DOHH2 (cell line): ENCODE results near the gene ASPN.
"Not testable (repeated sequence)": the region's sequence is repeated elsewhere in the genome, so short reads cannot be mapped to it uniquely, and the experiment has no call there.

Source experiments
- H3F3A ChIP-seq: fragments of 200-600 bp; sonication (generic), shearing (Covaris generic); 2 replicates; pipeline ENCODE4 v1.6.0; 2016; ENCODE audit warnings: antibody characterized with exemption, mild to moderate bottlenecking; ENCODE audit not compliant: control insufficient read depth, insufficient read depth
- H3K27ac ChIP-seq: fragments of 200-600 bp; sonication (generic); 2 replicates; pipeline ENCODE4 v1.5.1; 2014; ENCODE audit warnings: low read depth, mild to moderate bottlenecking, low read length, moderate library complexity
- H3K27me3 ChIP-seq: fragments of 200-600 bp; sonication (generic); 2 replicates; pipeline ENCODE4 v1.6.1; 2014; ENCODE audit warnings: mild to moderate bottlenecking, low read length, mixed read lengths; ENCODE audit not compliant: control insufficient read depth
- H3K36me3 ChIP-seq: fragments of 200-600 bp; sonication (generic); 2 replicates; pipeline ENCODE4 v1.6.1; 2014; ENCODE audit warnings: mild to moderate bottlenecking, low read length, moderate library complexity, mixed read lengths; ENCODE audit not compliant: control insufficient read depth
- H3K4me1 ChIP-seq: fragments of 200-600 bp; sonication (generic); 2 replicates; pipeline ENCODE4 v1.6.1; 2014; ENCODE audit warnings: mild to moderate bottlenecking, low read length, mixed read lengths; ENCODE audit not compliant: control insufficient read depth
- H3K4me2 ChIP-seq: fragments of 200-600 bp; sonication (generic); 2 replicates; pipeline ENCODE4 v1.6.0; 2014; ENCODE audit warnings: mild to moderate bottlenecking, low read length, moderate library complexity
- H3K4me3 ChIP-seq: fragments of 200-600 bp; sonication (generic); 2 replicates; pipeline ENCODE4 v1.5.1; 2014; ENCODE audit warnings: mild to moderate bottlenecking, low read length, mixed read lengths
- H3K79me2 ChIP-seq: fragments of 200-600 bp; sonication (generic); 2 replicates; pipeline ENCODE4 v1.6.1; 2014; ENCODE audit warnings: mild to moderate bottlenecking, low read length, mixed read lengths; ENCODE audit not compliant: control insufficient read depth
- H3K9me2 ChIP-seq: fragments of 200-600 bp; sonication (generic); replicated peaks from 2 replicates; pipeline ENCODE4 v1.6.1; 2014; ENCODE audit warnings: mild to moderate bottlenecking, low read length, mixed read lengths; ENCODE audit not compliant: control insufficient read depth
- H3K9me3 ChIP-seq: fragments of 200-600 bp; sonication (generic); 2 replicates; pipeline ENCODE4 v1.6.1; 2014; ENCODE audit warnings: antibody characterized with exemption, low read length, mixed read lengths; ENCODE audit not compliant: control insufficient read depth, insufficient read depth
- H4K20me1 ChIP-seq: fragments of 200-600 bp; sonication (generic); 2 replicates; pipeline ENCODE4 v1.6.0; 2014; ENCODE audit warnings: low read depth, mild to moderate bottlenecking, antibody characterized with exemption, low read length, moderate library complexity; ENCODE audit not compliant: control insufficient read depth, insufficient read depth
- EZH2phosphoT487 ChIP-seq: fragments of 200-600 bp; sonication (generic); IDR thresholded peaks from 2 replicates; pipeline ENCODE4 v1.6.1; 2017; ENCODE audit warnings: borderline replicate concordance, mild to moderate bottlenecking, antibody characterized with exemption, low read length, moderate library complexity, mixed read lengths
- TF ChIP-seq, protein P1 (sequence below): fragments of 200-600 bp; sonication (generic); IDR thresholded peaks from one replicate; pipeline ENCODE4 v1.5.1; 2014; ENCODE audit warnings: antibody characterized with exemption, mild to moderate bottlenecking, low read depth, low read length; ENCODE audit not compliant: poor library complexity, severe bottlenecking

ASPN gene

DNA sequence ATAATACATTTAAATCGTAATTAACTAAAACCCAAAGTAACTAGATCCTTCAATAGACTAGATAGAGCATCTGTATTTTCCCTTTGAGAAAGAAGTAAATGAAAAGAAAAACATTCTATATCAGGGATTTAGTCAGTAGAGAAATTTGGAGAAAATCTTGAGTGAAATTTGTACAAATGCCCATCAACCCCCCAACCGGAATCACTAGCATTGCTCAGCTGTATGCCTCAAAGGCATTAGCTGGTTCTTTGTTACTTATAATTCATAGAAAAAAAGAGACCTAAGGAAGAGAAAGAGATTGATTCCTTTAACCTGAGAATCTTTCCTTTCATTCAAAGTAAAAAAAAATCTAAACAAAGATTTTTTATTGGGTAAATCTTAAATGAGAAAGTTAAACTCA, 58.7 kb downstream of the ASPN start:
- H3K9me2 ChIP-seq = no peaks in the 10 kb centered on the region
- no peak overlapping the region for H3K4me2 ChIP-seq
- H3K4me3 ChIP-seq = no peak overlapping the region
- H3F3A ChIP-seq = no peaks in the 10 kb centered on the region
- no peaks in the 10 kb centered on the region for H3K4me1 ChIP-seq
- H3K79me2 ChIP-seq = no peaks in the 10 kb centered on the region
- no peaks in the 10 kb centered on the region for H3K9me3 ChIP-seq
- no peak overlapping the region for H3K27ac ChIP-seq
- TF ChIP-seq EZH2phosphoT487 = no peak
- TF ChIP-seq, protein P1, sequence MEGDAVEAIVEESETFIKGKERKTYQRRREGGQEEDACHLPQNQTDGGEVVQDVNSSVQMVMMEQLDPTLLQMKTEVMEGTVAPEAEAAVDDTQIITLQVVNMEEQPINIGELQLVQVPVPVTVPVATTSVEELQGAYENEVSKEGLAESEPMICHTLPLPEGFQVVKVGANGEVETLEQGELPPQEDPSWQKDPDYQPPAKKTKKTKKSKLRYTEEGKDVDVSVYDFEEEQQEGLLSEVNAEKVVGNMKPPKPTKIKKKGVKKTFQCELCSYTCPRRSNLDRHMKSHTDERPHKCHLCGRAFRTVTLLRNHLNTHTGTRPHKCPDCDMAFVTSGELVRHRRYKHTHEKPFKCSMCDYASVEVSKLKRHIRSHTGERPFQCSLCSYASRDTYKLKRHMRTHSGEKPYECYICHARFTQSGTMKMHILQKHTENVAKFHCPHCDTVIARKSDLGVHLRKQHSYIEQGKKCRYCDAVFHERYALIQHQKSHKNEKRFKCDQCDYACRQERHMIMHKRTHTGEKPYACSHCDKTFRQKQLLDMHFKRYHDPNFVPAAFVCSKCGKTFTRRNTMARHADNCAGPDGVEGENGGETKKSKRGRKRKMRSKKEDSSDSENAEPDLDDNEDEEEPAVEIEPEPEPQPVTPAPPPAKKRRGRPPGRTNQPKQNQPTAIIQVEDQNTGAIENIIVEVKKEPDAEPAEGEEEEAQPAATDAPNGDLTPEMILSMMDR = no peak
- no peaks in the 10 kb centered on the region for H4K20me1 ChIP-seq
- H3K36me3 ChIP-seq = no peaks in the 10 kb centered on the region
- no peaks in the 10 kb centered on the region for H3K27me3 ChIP-seq

DNA sequence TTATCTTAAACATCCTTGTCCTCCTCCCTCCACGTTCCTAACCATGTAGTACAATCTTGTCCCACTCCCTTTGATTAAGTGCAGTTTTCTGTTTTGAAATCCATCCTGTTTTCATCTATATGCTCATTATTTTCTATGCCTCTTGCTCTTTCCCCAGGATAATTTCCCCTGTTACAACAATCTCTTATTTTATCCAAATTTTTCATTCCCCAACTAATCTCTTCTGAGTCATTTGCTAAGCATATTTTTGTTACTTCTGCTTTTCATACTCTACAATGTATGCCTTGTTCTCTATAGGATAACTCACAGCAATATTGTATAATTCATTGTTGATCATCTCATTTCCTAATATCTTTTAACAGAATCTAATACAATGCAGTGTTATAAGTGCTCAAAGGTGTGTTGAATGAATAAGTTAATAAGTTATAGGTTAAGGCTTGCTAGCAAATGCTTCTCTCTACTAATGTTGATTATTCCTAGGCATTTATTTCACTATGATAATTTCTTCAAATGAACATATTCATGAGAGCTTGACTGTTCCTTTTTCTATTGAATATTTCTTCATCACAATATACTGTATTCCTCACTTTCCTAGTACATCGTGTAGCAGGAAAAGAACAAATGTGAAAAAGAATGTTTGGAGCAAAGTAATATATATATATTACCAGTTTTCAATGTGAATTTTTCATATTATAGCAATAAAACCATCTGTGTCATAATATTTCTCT, 59.5 kb downstream of the ASPN start:
- no peaks in the 10 kb centered on the region for H3K4me1 ChIP-seq
- H3K36me3 ChIP-seq = no peaks in the 10 kb centered on the region
- no peaks in the 10 kb centered on the region for H3K27me3 ChIP-seq
- no peaks in the 10 kb centered on the region for H3K79me2 ChIP-seq
- no peaks in the 10 kb centered on the region for H3K9me2 ChIP-seq
- H3K4me2 ChIP-seq = no peak overlapping the region
- no peak overlapping the region for H3K27ac ChIP-seq
- no peak overlapping the region for H3K4me3 ChIP-seq
- TF ChIP-seq, protein P1 = no peak
- TF ChIP-seq EZH2phosphoT487 = no peak
- H3F3A ChIP-seq = no peaks in the 10 kb centered on the region
- H4K20me1 ChIP-seq = no peaks in the 10 kb centered on the region
- H3K9me3 ChIP-seq = no peaks in the 10 kb centered on the region

DNA sequence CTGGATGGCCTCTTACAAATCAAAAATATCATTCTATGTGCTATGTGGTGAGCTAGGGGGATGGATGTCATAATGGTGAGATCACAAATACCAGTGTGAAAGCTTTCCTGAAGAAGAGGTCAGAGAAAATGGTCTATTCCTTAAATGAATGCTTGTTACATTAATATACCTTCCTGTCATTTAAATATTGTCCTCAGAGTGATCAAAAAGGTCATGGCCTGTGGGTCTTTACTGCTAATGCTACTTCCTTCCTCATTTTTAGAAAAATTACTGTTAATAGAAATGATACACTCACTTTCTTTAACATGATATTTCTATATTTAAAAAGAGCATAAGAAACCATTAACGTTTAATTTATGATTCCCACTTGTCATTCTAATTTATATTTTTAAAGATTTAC, 67.7 kb downstream of the ASPN start:
- no peaks in the 10 kb centered on the region for H3K36me3 ChIP-seq
- H3K4me3 ChIP-seq = 0 out of 2 replicates have a peak overlapping the region, but pooled peaks have one; percentile 1
- H4K20me1 ChIP-seq = peaks cover 8% of the 10 kb centered on the region; the same call in 1 of the 2 replicates
- peak overlapping the region; percentile 41 for H3K4me2 ChIP-seq
- no peaks in the 10 kb centered on the region for H3K9me2 ChIP-seq
- peaks cover 19% of the 10 kb centered on the region for H3K4me1 ChIP-seq
- no peaks in the 10 kb centered on the region for H3K27me3 ChIP-seq
- H3K27ac ChIP-seq = no peak overlapping the region
- no peaks in the 10 kb centered on the region for H3K9me3 ChIP-seq
- no peaks in the 10 kb centered on the region for H3K79me2 ChIP-seq
- no peaks in the 10 kb centered on the region for H3F3A ChIP-seq
- TF ChIP-seq, protein P1 = no peak
- TF ChIP-seq EZH2phosphoT487 = no peak

GRCh38 chr9:92411157-92411556, 71.1 kb downstream of the ASPN start:
- H3K4me1 ChIP-seq = peaks cover 28% of the 10 kb centered on the region
- H3K4me3 ChIP-seq, H3K9me3 ChIP-seq, H3K79me2 ChIP-seq, H3K27ac ChIP-seq, H3K27me3 ChIP-seq, H3F3A ChIP-seq, H3K9me2 ChIP-seq, H4K20me1 ChIP-seq, H3K4me2 ChIP-seq, H3K36me3 ChIP-seq: not testable (repeated sequence)
